Endothelial cell of umbilical vein (primary cell): ENCODE results near the gene XRRA1. TPM values are rescaled to one million over a fixed set of nuclear protein-coding genes. Genes with fewer than 3 reads are reported as not detected.
A peak's percentile ranks its signal among the peaks of the same experiment; 100 is the strongest.

Source experiments
- BruUV-seq: library from RNA; stranded (reverse); fragments of 400-500 nt; replicated peaks from 2 replicates; lab custom pipeline; 2021; lab: Mats Ljungman, UMichigan
- CTCF ChIA-PET: fragments of 300-600, 350-600 bp; sonication (Branson Sonifier 250); formaldehyde crosslinking; loops from one replicate; lab custom pipeline; 2021; ENCODE audit warnings: antibody characterized with exemption, inconsistent platforms; lab: Charles Lee
- POLR2A ChIA-PET: fragments of 300-600, 350-600 bp; sonication (Branson Sonifier 250); formaldehyde crosslinking; loops from one replicate; lab custom pipeline; 2021; ENCODE audit warnings: antibody characterized with exemption, inconsistent platforms; lab: Charles Lee
- DNase-seq: peaks from one replicate; pipeline ENCODE4 v3.0.0-alpha.2; 2011; ENCODE audit warnings: low read depth, low spot score
- FAIRE-seq: peaks from 2 replicates; lab custom pipeline; 2011; peaks lifted over from hg19 to GRCh38; lab: Jason Lieb, UNC
- H2AFZ ChIP-seq: 2 replicates; pipeline ENCODE4 v1.6.0; 2012; ENCODE audit warnings: low read depth, low read length, control low read depth, inconsistent platforms
- H3K27ac ChIP-seq: 2 replicates; pipeline ENCODE4 v1.5.1; 2011; ENCODE audit warnings: low read depth, mild to moderate bottlenecking, control low read depth, low read length, moderate library complexity; ENCODE audit not compliant: insufficient read depth
- H3K27me3 ChIP-seq, 2 experiments: 2 replicates each; pipeline versions ENCODE4 v1.6.0 to v1.6.1; 2011; ENCODE audit warnings: low read length in 2 of 2, mixed read lengths in 1 of 2; ENCODE audit not compliant: control insufficient read depth in 2 of 2, insufficient read depth in 2 of 2
- H3K36me3 ChIP-seq, 2 experiments: 2 replicates in 1 of 2; 3 replicates in 1 of 2; pipeline ENCODE4 v1.5.1; 2011; ENCODE audit warnings: low read length in 2 of 2, mild to moderate bottlenecking in 1 of 2, moderate library complexity in 1 of 2; ENCODE audit not compliant: control insufficient read depth in 2 of 2, insufficient read depth in 2 of 2; ENCODE audit errors: extremely low read depth in 1 of 2
- H3K4me1 ChIP-seq: 3 replicates; pipeline ENCODE4 v1.5.1; 2011; ENCODE audit warnings: mild to moderate bottlenecking, low read length; ENCODE audit not compliant: control insufficient read depth, insufficient read depth; ENCODE audit errors: extremely low read depth
- H3K4me2 ChIP-seq: 2 replicates; pipeline ENCODE4 v1.6.1; 2011; ENCODE audit warnings: low read length, control low read depth, mixed read lengths; ENCODE audit not compliant: insufficient read depth
- H3K4me3 ChIP-seq, 3 experiments: fragments of 200-600 bp in 1 of 3; sonication (generic), shearing (Covaris generic) in 1 of 3; replicated peaks in 1 of 3; 2 replicates each; pipeline ENCODE4 v1.5.1; 2011 to 2016; ENCODE audit warnings: control low read depth in 3 of 3, low read length in 3 of 3, mild to moderate bottlenecking in 2 of 3, inconsistent platforms in 1 of 3, low read depth in 1 of 3, moderate library complexity in 1 of 3; ENCODE audit not compliant: insufficient read depth in 1 of 3
- H3K79me2 ChIP-seq: 2 replicates; pipeline ENCODE4 v1.6.0; 2012; ENCODE audit warnings: low read length, inconsistent platforms; ENCODE audit not compliant: control insufficient read depth, insufficient read depth
- H3K9ac ChIP-seq: replicated peaks from 2 replicates; pipeline ENCODE3; 2011; ENCODE audit warnings: low read length, control low read depth; ENCODE audit not compliant: insufficient read depth; ENCODE audit errors: extremely low read depth
- H3K9me1 ChIP-seq: replicated peaks from 3 replicates; pipeline ENCODE4 v1.6.0; 2011; ENCODE audit warnings: mild to moderate bottlenecking, low read length; ENCODE audit not compliant: control insufficient read depth, insufficient read depth; ENCODE audit errors: extremely low read depth
- H3K9me3 ChIP-seq: replicated peaks from 2 replicates; pipeline ENCODE4 v1.5.1; 2012; ENCODE audit warnings: low read length, inconsistent platforms; ENCODE audit not compliant: control insufficient read depth, insufficient read depth
- H4K20me1 ChIP-seq: replicated peaks from 2 replicates; pipeline ENCODE3; 2011; ENCODE audit warnings: mild to moderate bottlenecking, low read length; ENCODE audit not compliant: control insufficient read depth, insufficient read depth; ENCODE audit errors: extremely low read depth
- CTCF ChIP-seq, 2 donors: IDR thresholded peaks; 1 replicate in 1 of 2; 2 replicates in 1 of 2; pipeline ENCODE4 v1.5.1; 2011; ENCODE audit warnings: low read length in 2 of 2, mild to moderate bottlenecking in 2 of 2, moderate library complexity in 2 of 2, control low read depth in 1 of 2, inconsistent platforms in 1 of 2, low read depth in 1 of 2; ENCODE audit not compliant: insufficient read depth in 1 of 2; ENCODE audit errors: extremely low read depth in 1 of 2
- EZH2 ChIP-seq: IDR thresholded peaks from 2 replicates; pipeline ENCODE4 v1.6.1; 2012; ENCODE audit warnings: borderline replicate concordance, low read depth, mild to moderate bottlenecking, moderate library complexity, low read length, inconsistent platforms; ENCODE audit not compliant: severe bottlenecking
- FOS ChIP-seq: IDR thresholded peaks from 2 replicates; pipeline ENCODE4 v1.6.1; 2011; ENCODE audit warnings: mild to moderate bottlenecking, low read length, moderate library complexity, borderline replicate concordance; ENCODE audit not compliant: insufficient read depth
- GATA2 ChIP-seq: IDR thresholded peaks from 2 replicates; pipeline ENCODE4 v1.7.0; 2011; ENCODE audit warnings: low read depth, mild to moderate bottlenecking, moderate library complexity, mixed read lengths, low read length; ENCODE audit not compliant: insufficient read length, insufficient read depth
- JUN ChIP-seq: IDR thresholded peaks from 2 replicates; pipeline ENCODE4 v1.6.1; 2011; ENCODE audit warnings: borderline replicate concordance, low read depth; ENCODE audit not compliant: insufficient read length, insufficient read depth
- MAX ChIP-seq: IDR thresholded peaks from 2 replicates; pipeline ENCODE4 v1.6.1; 2011; ENCODE audit not compliant: insufficient read depth, insufficient read length
- MYC ChIP-seq: IDR thresholded peaks from one replicate; pipeline ENCODE4 v1.6.1; 2011; ENCODE audit warnings: mild to moderate bottlenecking, low read depth, low read length
- POLR2A ChIP-seq: IDR thresholded peaks from 2 replicates; pipeline ENCODE4 v1.6.1; 2012; ENCODE audit warnings: low read depth, mild to moderate bottlenecking, control low read depth, low read length
- POLR2AphosphoS5 ChIP-seq: IDR thresholded peaks from 2 replicates; pipeline ENCODE4 v1.6.1; 2012; ENCODE audit warnings: low read depth, mild to moderate bottlenecking, control low read depth, low read length, moderate library complexity; ENCODE audit not compliant: insufficient read depth
- dilution Hi-C: fragments of 300-500 bp; cut with MboI; formaldehyde crosslinking; loops from one replicate; pipeline ENCODE4 v1.15.0; 2019; ENCODE audit warnings: low sequenced_read_pairs; ENCODE audit not compliant: extremely low pct_ligation_motif_present
- intact Hi-C: fragments of 100-400 bp; cut with micrococcal nuclease; formaldehyde crosslinking; loops from one replicate; pipeline ENCODE4 v1.10.0; 2022
- polyA plus RNA-seq, 4 experiments: library from polyadenylated mRNA; depleted of rRNA in 3 of 4; stranded (reverse) in 3 of 4; unstranded in 1 of 4; fragments of >200 nt; gene quantifications; 2 replicates each; pipeline versions ENCODE4 v1.2.1 to v1.2.3, GENCODE V29; 2011 to 2012; ENCODE audit warnings: missing spikeins in 1 of 4
- total RNA-seq: library from RNA; stranded (reverse); gene quantifications from 2 replicates; pipeline ENCODE4 v1.2.3, GENCODE V29; 2021

XRRA1 gene
- total and polyA plus RNA-seq, 2 donors (not counting 3 experiments of a cell fraction or from before 2014, with no cell fraction given), result 8.6 to 11.2 TPM

GRCh38 chr11:74970852-74971395 is 22.0 kb upstream of the XRRA1 start:
- H2AFZ ChIP-seq, result no peak overlapping the region
- H3K9me3 ChIP-seq, result no peaks in the 10 kb centered on the region
- BruUV-seq, result no TSS peak
- POLR2A ChIA-PET, result no interaction called here
- H3K9me1 ChIP-seq, result no peaks in the 10 kb centered on the region
- H3K4me2 ChIP-seq, result no peak overlapping the region
- intact Hi-C loops (no loop called here), dilution Hi-C loops (no loop called here)
- H3K4me1 ChIP-seq, result no peaks in the 10 kb centered on the region
- TF ChIP-seq EZH2, result no peak
- no peak for TF ChIP-seq FOS
- TF ChIP-seq POLR2AphosphoS5, result no peak
- no peak for TF ChIP-seq GATA2
- H3K27me3 ChIP-seq, result no peaks in the 10 kb centered on the region
- no peaks in the 10 kb centered on the region for H4K20me1 ChIP-seq
- no peak overlapping the region for H3K27ac ChIP-seq
- H3K4me3 ChIP-seq, result no peak overlapping the region
- CTCF ChIA-PET, result interaction anchor here (1.1 to 1.8 kb wide), 2 partner anchors 10 to 18 kb away, joined by 3 to 7 read pairs; no protein-coding TSS in a partner anchor
- peaks cover 13 to 18% of the 10 kb centered on the region in 2 experiments for H3K36me3 ChIP-seq
- peaks cover 20% of the 10 kb centered on the region for H3K79me2 ChIP-seq
- DNase-seq (no peak), FAIRE-seq (no peak)
- no peak overlapping the region for H3K9ac ChIP-seq

GRCh38 chr11:74966651-74967050 is 17.8 kb upstream of the XRRA1 start:
- peaks cover 3% of the 10 kb centered on the region for H4K20me1 ChIP-seq
- H3K79me2 ChIP-seq, result peaks cover 50% of the 10 kb centered on the region
- H3K4me3 ChIP-seq, result no peak overlapping the region
- no peak for TF ChIP-seq EZH2
- TF ChIP-seq POLR2A, result no peak
- no peak for TF ChIP-seq MAX
- TF ChIP-seq FOS, result no peak
- TF ChIP-seq CTCF (IDR thresholded peaks at IDR 0.05; ENCODE audit: extremely low read depth in 1 of 2, insufficient read depth in 1 of 2, low read depth in 1 of 2, low read length in 2 of 2), result no peak
- no peak for TF ChIP-seq MYC
- no peak for TF ChIP-seq JUN
- no peak for TF ChIP-seq POLR2AphosphoS5
- TF ChIP-seq GATA2, result no peak
- no peak overlapping the region for H3K4me2 ChIP-seq
- dilution Hi-C loops, result no loop called here
- H3K27ac ChIP-seq, result peak overlapping the region; percentile 33
- BruUV-seq, result no TSS peak
- H3K27me3 ChIP-seq, result no peaks in the 10 kb centered on the region
- H3K9ac ChIP-seq, result no peak overlapping the region
- ChIA-PET POLR2A (no interaction called here), CTCF (interaction anchor here (1.7 kb wide), 1 partner anchor 37 kb away, joined by 4 read pairs; no protein-coding TSS in a partner anchor)
- H3K9me3 ChIP-seq, result no peaks in the 10 kb centered on the region
- H3K9me1 ChIP-seq, result no peaks in the 10 kb centered on the region
- H3K36me3 ChIP-seq, result peaks cover 6 to 11% of the 10 kb centered on the region in 2 experiments
- DNase-seq, result no peak
- H3K4me1 ChIP-seq, result no peaks in the 10 kb centered on the region
- no peak overlapping the region for H2AFZ ChIP-seq
- intact Hi-C loops, result no loop called here
- no peak for FAIRE-seq
